Fibroblast of lung (primary cell): ENCODE data around the gene IGF2. TPM values are rescaled to one million over a fixed set of nuclear protein-coding genes. Genes with fewer than 3 reads are reported as not detected.

Experiments
- DNase-seq, 2 donors: peaks; one replicate each; pipeline versions ENCODE4 v3.0.0 to v3.0.0-alpha.2; 2010; ENCODE audit warnings: low read depth in 2 of 2
- H2AFZ ChIP-seq: 2 replicates; pipeline ENCODE4 v1.5.1; 2012; ENCODE audit warnings: low read length, control low read depth, inconsistent platforms
- H3K27ac ChIP-seq: 2 replicates; pipeline ENCODE4 v1.5.1; 2011; ENCODE audit warnings: low read length, control low read depth; ENCODE audit not compliant: insufficient read depth
- H3K27me3 ChIP-seq: 2 replicates; pipeline ENCODE4 v1.5.1; 2011; ENCODE audit warnings: mild to moderate bottlenecking, low read length; ENCODE audit not compliant: control insufficient read depth, insufficient read depth
- H3K36me3 ChIP-seq: 2 replicates; pipeline ENCODE4 v1.5.1; 2011; ENCODE audit warnings: low read length; ENCODE audit not compliant: control insufficient read depth, insufficient read depth
- H3K4me1 ChIP-seq: 2 replicates; pipeline ENCODE4 v1.5.1; 2011; ENCODE audit warnings: low read length; ENCODE audit not compliant: control insufficient read depth, insufficient read depth; ENCODE audit errors: extremely low read depth
- H3K4me2 ChIP-seq: 2 replicates; pipeline ENCODE4 v1.5.1; 2011; ENCODE audit warnings: low read length, control low read depth; ENCODE audit not compliant: insufficient read depth; ENCODE audit errors: extremely low read depth
- H3K4me3 ChIP-seq, 4 experiments: fragments of 200-600 bp in 1 of 4; sonication (generic) in 1 of 4; replicated peaks in 1 of 4; 2 replicates each; pipeline ENCODE4 v1.5.1; 2011 to 2016; ENCODE audit warnings: low read length in 4 of 4, low read depth in 3 of 4, mild to moderate bottlenecking in 3 of 4, control low read depth in 2 of 4, inconsistent platforms in 1 of 4, mixed read lengths in 1 of 4; ENCODE audit not compliant: insufficient read depth in 1 of 4; ENCODE audit errors: control extremely low read depth in 1 of 4
- H3K79me2 ChIP-seq: 2 replicates; pipeline ENCODE4 v1.5.1; 2012; ENCODE audit warnings: mild to moderate bottlenecking, low read length, inconsistent platforms; ENCODE audit not compliant: control insufficient read depth, insufficient read depth
- H3K9ac ChIP-seq: 2 replicates; pipeline ENCODE4 v1.5.1; 2011; ENCODE audit warnings: mild to moderate bottlenecking, low read length, control low read depth; ENCODE audit not compliant: insufficient read depth
- H3K9me3 ChIP-seq: 2 replicates; pipeline ENCODE4 v1.5.1; 2012; ENCODE audit warnings: low read depth, low read length; ENCODE audit not compliant: control insufficient read depth, insufficient read depth
- H4K20me1 ChIP-seq: 2 replicates; pipeline ENCODE4 v1.5.1; 2011; ENCODE audit warnings: low read length; ENCODE audit not compliant: control insufficient read depth, insufficient read depth; ENCODE audit errors: extremely low read depth
- EZH2 ChIP-seq: IDR thresholded peaks from 2 replicates; pipeline ENCODE4 v1.5.1; 2012; ENCODE audit warnings: low read length, control low read depth, mild to moderate bottlenecking; ENCODE audit errors: missing control alignments
- polyA plus RNA-seq, 2 donors: library from polyadenylated mRNA; depleted of rRNA in 1 of 2; stranded (reverse) in 1 of 2; unstranded in 1 of 2; fragments of >200 nt; gene quantifications; 2 replicates each; pipeline ENCODE4 v1.2.1, GENCODE V29; 2011 to 2012; ENCODE audit warnings: missing spikeins in 1 of 2
- total RNA-seq: library from RNA; depleted of rRNA; stranded (reverse); fragments of >200 nt; gene quantifications from 2 replicates; pipeline ENCODE4 v1.2.1, GENCODE V29; 2014
- TF ChIP-seq, protein P1 (sequence below), 2 donors: IDR thresholded peaks in 1 of 2; conservative IDR thresholded peaks in 1 of 2; 1 replicate in 1 of 2; 2 replicates in 1 of 2; pipeline ENCODE4 v1.5.1; 2011 to 2012; ENCODE audit warnings: low read length in 2 of 2, control low read depth in 1 of 2, inconsistent platforms in 1 of 2, low read depth in 1 of 2, mild to moderate bottlenecking in 1 of 2

Gene IGF2
- total and polyA plus RNA-seq, 2 donors (not counting 1 experiment from before 2014, with no cell fraction given): 0.08 to 0.17 TPM

GRCh38 chr11:2106583-2107209 lies 32.5 kb downstream of the IGF2 start:
- Histone ChIP-seq H3K79me2 (no peaks in the 10 kb centered on the region), H3K27ac (no peak overlapping the region), H3K9me3 (no peaks in the 10 kb centered on the region), H3K27me3 (no peaks in the 10 kb centered on the region), H2AFZ (no peak overlapping the region), H3K4me1 (no peaks in the 10 kb centered on the region), H3K4me3 (no peak overlapping the region), H3K36me3 (no peaks in the 10 kb centered on the region), H3K4me2 (no peak overlapping the region), H4K20me1 (no peaks in the 10 kb centered on the region), H3K9ac (no peak overlapping the region)
- TF ChIP-seq EZH2: no peak
- TF ChIP-seq, protein P1, sequence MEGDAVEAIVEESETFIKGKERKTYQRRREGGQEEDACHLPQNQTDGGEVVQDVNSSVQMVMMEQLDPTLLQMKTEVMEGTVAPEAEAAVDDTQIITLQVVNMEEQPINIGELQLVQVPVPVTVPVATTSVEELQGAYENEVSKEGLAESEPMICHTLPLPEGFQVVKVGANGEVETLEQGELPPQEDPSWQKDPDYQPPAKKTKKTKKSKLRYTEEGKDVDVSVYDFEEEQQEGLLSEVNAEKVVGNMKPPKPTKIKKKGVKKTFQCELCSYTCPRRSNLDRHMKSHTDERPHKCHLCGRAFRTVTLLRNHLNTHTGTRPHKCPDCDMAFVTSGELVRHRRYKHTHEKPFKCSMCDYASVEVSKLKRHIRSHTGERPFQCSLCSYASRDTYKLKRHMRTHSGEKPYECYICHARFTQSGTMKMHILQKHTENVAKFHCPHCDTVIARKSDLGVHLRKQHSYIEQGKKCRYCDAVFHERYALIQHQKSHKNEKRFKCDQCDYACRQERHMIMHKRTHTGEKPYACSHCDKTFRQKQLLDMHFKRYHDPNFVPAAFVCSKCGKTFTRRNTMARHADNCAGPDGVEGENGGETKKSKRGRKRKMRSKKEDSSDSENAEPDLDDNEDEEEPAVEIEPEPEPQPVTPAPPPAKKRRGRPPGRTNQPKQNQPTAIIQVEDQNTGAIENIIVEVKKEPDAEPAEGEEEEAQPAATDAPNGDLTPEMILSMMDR (conservative IDR thresholded peaks at IDR 0.05 in 1 of 2, IDR thresholded peaks at IDR 0.05 in 1 of 2; ENCODE audit: low read depth in 1 of 2, low read length in 2 of 2): no peak
- DNase-seq: no peak

DNA sequence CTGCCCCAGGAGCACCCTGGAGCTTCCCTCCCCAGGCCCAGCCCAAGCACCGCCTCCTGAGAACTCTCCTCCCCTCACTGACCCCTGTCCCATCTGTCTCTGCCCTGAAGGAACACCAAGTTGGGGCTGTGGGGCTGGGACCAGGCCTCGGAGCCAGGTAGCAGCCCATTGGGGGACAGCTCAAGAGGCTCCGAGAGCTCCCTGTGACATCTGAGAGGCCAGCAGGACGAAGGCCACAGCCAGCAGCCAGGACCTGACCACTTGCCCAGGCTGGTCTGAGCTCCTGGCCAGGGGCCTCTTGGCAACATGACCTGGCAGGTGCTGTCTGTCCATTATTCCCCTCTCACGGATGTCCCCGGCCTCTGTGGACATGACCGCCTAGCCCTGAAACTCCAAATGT lies 33.7 kb downstream of the IGF2 start:
- Histone ChIP-seq H4K20me1 (no peaks in the 10 kb centered on the region), H3K36me3 (no peaks in the 10 kb centered on the region), H3K4me1 (no peaks in the 10 kb centered on the region), H3K79me2 (no peaks in the 10 kb centered on the region), H3K9ac (no peak overlapping the region), H2AFZ (no peak overlapping the region), H3K4me3 (no peak overlapping the region), H3K4me2 (no peak overlapping the region), H3K27me3 (no peaks in the 10 kb centered on the region), H3K27ac (no peak overlapping the region), H3K9me3 (no peaks in the 10 kb centered on the region)
- no peak for DNase-seq
- TF ChIP-seq, protein P1 (conservative IDR thresholded peaks at IDR 0.05 in 1 of 2, IDR thresholded peaks at IDR 0.05 in 1 of 2; ENCODE audit: low read depth in 1 of 2, low read length in 2 of 2): no peak
- no peak for TF ChIP-seq EZH2

DNA sequence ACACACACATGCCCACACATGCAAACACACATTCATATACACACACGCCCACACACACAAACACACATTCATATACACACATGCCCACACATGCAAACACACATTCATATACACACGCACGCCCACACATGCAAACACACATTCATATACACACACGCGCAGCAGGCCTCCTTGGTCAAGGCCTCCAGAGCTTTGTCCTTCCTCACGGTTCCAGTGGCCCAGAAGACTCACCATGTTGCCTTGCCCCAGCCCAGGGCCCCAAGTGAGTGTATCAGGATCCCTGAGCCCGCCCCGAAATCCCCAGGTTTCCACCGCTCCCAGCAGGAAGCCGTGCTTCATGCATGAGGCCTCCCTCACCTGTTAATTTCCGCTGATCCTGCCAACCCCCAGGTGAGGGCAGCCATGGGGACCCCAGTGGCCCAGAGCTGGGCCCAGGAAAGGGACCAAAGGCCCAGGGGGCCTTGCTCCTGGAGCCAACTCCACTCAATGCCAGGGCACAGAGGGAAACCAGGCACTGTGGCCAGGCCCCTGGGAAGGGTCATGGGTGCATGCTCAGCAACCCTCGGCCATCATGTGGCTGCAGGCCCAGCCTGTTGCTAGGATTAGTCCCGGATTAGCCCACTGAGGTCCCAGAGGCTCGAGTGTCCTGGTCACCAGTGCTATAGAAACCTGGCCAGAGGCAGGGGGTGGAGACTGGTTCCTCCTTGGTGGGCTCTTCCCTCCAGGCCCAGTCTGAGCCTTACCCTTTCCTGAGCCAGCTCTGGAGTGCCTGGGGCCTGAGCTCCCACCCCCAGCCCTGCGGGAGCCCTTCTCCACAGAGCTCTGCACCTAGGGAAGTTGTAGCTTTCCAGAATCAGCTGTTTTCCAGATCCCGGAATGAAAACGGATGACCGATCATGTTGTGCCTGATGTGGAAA lies 34.4 kb downstream of the IGF2 start:
- TF ChIP-seq, protein P1 (conservative IDR thresholded peaks at IDR 0.05 in 1 of 2, IDR thresholded peaks at IDR 0.05 in 1 of 2; ENCODE audit: low read depth in 1 of 2, low read length in 2 of 2): no peak
- TF ChIP-seq EZH2: no peak
- no peak overlapping the region for H2AFZ ChIP-seq
- H3K27ac ChIP-seq: no peak overlapping the region
- H3K36me3 ChIP-seq: no peaks in the 10 kb centered on the region
- no peaks in the 10 kb centered on the region for H4K20me1 ChIP-seq
- H3K9ac ChIP-seq: no peak overlapping the region
- no peak for DNase-seq
- H3K4me1 ChIP-seq: no peaks in the 10 kb centered on the region
- no peak overlapping the region for H3K4me2 ChIP-seq
- no peak overlapping the region for H3K4me3 ChIP-seq
- H3K79me2 ChIP-seq: no peaks in the 10 kb centered on the region
- no peaks in the 10 kb centered on the region for H3K9me3 ChIP-seq
- H3K27me3 ChIP-seq: no peaks in the 10 kb centered on the region
